IPS DF 6.9 (cell line): ENCODE data around the gene UNC93B1.

Experiments used
- DNase-seq: peaks from one replicate; pipeline ENCODE4 v3.0.0-alpha.2; 2013; ENCODE audit warnings: low read depth, low spot score
- H3K27ac ChIP-seq: one replicate; pipeline ENCODE4 v1.5.1; 2013; ENCODE audit warnings: low read length, control low read depth
- H3K27me3 ChIP-seq: 2 replicates; pipeline ENCODE4 v1.6.1; 2013; ENCODE audit warnings: mild to moderate bottlenecking, low read length; ENCODE audit not compliant: control insufficient read depth, insufficient read depth
- H3K36me3 ChIP-seq: 2 replicates; pipeline ENCODE4 v1.6.1; 2013; ENCODE audit warnings: low read length; ENCODE audit not compliant: control insufficient read depth, insufficient read depth
- H3K4me1 ChIP-seq: 2 replicates; pipeline ENCODE4 v1.6.1; 2013; ENCODE audit warnings: low read length; ENCODE audit not compliant: control insufficient read depth, insufficient read depth
- H3K4me3 ChIP-seq: 2 replicates; pipeline ENCODE4 v1.5.1; 2013; ENCODE audit warnings: mild to moderate bottlenecking, low read length
- H3K9me3 ChIP-seq: 2 replicates; pipeline ENCODE4 v1.6.1; 2013; ENCODE audit warnings: low read length, inconsistent platforms; ENCODE audit not compliant: control insufficient read depth, insufficient read depth
- WGBS: extraction: QIAGEN DNeasy Blood & Tissue Kit; methylation state at CpG from one replicate; pipeline ENCODE4 v1.1.7; 2013; ENCODE audit warnings: mixed read lengths, missing lambda C conversion rate; ENCODE audit not compliant: insufficient read length, insufficient coverage; 5-methylcytosine and 5-hydroxymethylcytosine counted together

UNC93B1 gene, protein sequence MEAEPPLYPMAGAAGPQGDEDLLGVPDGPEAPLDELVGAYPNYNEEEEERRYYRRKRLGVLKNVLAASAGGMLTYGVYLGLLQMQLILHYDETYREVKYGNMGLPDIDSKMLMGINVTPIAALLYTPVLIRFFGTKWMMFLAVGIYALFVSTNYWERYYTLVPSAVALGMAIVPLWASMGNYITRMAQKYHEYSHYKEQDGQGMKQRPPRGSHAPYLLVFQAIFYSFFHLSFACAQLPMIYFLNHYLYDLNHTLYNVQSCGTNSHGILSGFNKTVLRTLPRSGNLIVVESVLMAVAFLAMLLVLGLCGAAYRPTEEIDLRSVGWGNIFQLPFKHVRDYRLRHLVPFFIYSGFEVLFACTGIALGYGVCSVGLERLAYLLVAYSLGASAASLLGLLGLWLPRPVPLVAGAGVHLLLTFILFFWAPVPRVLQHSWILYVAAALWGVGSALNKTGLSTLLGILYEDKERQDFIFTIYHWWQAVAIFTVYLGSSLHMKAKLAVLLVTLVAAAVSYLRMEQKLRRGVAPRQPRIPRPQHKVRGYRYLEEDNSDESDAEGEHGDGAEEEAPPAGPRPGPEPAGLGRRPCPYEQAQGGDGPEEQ

GRCh38 chr11:68003846-68004550 lies at the start of gene UNC93B1:
Gene UNC93B1, minus strand, starts transcription at chr11:68004097. Its CDS starts 54 bp downstream, at chr11:68004043.
- H3K4me1 ChIP-seq = peaks cover 5% of the 10 kb centered on the region
- H3K36me3 ChIP-seq = no peaks in the 10 kb centered on the region
- DNase-seq = no peak
- no peaks in the 10 kb centered on the region for H3K9me3 ChIP-seq
- no peaks in the 10 kb centered on the region for H3K27me3 ChIP-seq
- peak within 1 kb of the TSS; percentile 57; the same call in 1 of the 2 replicates for H3K4me3 ChIP-seq
- H3K27ac ChIP-seq = no peak within 1 kb of the TSS
- no CpG with 5 or more reads among the region's 64 CpGs for WGBS

GRCh38 chr11:68053117-68053516 lies 49.2 kb upstream of the UNC93B1 start:
- Histone ChIP-seq H3K36me3 (peaks cover 12% of the 10 kb centered on the region), H3K4me1 (no peaks in the 10 kb centered on the region; the same call in 1 of the 2 replicates), H3K27ac (no peak overlapping the region), H3K4me3 (no peak overlapping the region), H3K9me3 (no peaks in the 10 kb centered on the region), H3K27me3 (no peaks in the 10 kb centered on the region)
- WGBS = no CpG with 5 or more reads among the region's 9 CpGs
- no peak for DNase-seq

GRCh38 chr11:68052137-68052873 lies 48.4 kb upstream of the UNC93B1 start:
- no CpG with 5 or more reads among the region's 15 CpGs for WGBS
- Histone ChIP-seq H3K4me3 (no peak overlapping the region), H3K36me3 (peaks cover 12% of the 10 kb centered on the region), H3K27ac (no peak overlapping the region), H3K9me3 (no peaks in the 10 kb centered on the region), H3K4me1 (no peaks in the 10 kb centered on the region; the same call in 1 of the 2 replicates), H3K27me3 (no peaks in the 10 kb centered on the region)
- DNase-seq = no peak

DNA sequence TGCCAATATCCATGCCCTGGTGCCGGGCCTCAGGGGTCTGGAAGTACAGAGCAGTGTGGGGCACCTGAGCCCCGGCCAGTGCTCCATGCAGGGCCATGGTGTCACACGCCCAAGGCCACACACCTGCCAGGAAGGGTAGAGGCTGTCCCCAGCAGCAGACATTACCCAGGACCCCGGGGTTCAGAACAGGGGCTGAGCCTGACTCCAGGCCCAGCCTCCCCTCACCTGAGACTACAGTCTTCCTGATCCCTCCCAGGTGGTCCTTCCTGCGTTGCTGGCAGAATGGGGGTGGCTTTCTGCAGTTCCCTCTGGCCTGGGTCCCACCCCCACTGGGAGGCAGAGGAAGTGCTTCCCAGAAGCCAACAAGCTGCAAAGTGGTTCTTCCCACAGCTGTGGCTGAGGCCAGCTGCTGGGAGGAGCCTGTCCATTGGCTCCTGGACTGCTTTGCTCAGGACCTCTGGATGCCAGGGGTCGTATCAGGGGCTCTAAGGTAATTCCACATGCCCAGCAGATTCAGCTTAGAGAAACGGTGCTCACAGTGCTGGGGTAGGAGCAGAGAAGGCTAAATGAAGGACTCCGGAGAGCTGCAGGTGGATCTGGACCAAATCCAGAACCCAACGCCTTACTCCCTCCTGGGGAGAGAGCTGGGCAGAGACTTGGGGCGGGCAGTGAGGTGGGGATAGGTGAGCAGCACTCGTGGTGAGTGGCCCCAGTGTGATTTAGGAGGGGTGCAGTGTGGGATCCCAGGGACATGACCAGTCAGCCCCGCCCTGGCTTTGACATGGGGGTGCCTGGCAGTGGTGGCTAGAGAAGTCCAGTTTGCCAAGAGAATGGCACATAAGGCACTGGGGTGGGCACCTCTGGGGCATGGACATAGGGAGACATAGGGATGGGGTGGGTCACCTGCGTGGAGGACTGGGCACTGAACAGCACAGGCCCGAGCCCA lies 47.6 kb upstream of the UNC93B1 start:
- H3K4me3 ChIP-seq = no peak overlapping the region
- WGBS = no CpG with 5 or more reads among the region's 14 CpGs
- no peaks in the 10 kb centered on the region for H3K27me3 ChIP-seq
- H3K36me3 ChIP-seq = peaks cover 12% of the 10 kb centered on the region
- H3K9me3 ChIP-seq = no peaks in the 10 kb centered on the region
- no peak overlapping the region for H3K27ac ChIP-seq
- DNase-seq = no peak
- no peaks in the 10 kb centered on the region; the same call in 1 of the 2 replicates for H3K4me1 ChIP-seq

DNA sequence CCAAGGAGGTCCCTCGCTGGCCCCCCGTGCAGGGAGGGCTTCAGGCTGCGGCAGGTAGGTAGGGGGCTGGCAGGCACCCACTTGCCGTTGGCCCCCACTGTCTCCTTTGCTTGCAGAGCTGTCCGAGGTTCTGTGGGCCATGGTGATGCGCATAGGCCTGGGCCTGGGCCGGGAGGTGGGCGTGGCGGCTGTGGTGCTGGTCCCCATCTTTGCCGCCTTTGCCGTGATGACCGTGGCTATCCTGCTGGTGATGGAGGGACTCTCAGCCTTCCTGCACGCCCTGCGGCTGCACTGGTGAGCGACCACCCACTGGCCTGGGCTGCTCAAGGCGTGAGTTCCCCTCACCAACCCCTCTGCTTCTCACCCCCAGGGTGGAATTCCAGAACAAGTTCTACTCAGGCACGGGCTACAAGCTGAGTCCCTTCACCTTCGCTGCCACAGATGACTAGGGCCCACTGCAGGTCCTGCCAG lies 46.5 kb upstream of the UNC93B1 start:
- no peak overlapping the region for H3K4me3 ChIP-seq
- WGBS = no CpG with 5 or more reads among the region's 18 CpGs
- no peaks in the 10 kb centered on the region for H3K9me3 ChIP-seq
- H3K4me1 ChIP-seq = no peaks in the 10 kb centered on the region; the same call in 1 of the 2 replicates
- no peak for DNase-seq
- peaks cover 12% of the 10 kb centered on the region for H3K36me3 ChIP-seq
- no peak overlapping the region for H3K27ac ChIP-seq
- no peaks in the 10 kb centered on the region for H3K27me3 ChIP-seq

GRCh38 chr11:68049509-68050370 lies 45.8 kb upstream of the UNC93B1 start:
- H3K27ac ChIP-seq = no peak overlapping the region
- no peak overlapping the region for H3K4me3 ChIP-seq
- H3K27me3 ChIP-seq = no peaks in the 10 kb centered on the region
- DNase-seq = no peak
- no CpG with 5 or more reads among the region's 40 CpGs for WGBS
- H3K36me3 ChIP-seq = peaks cover 12% of the 10 kb centered on the region
- H3K4me1 ChIP-seq = no peaks in the 10 kb centered on the region; the same call in 1 of the 2 replicates
- H3K9me3 ChIP-seq = no peaks in the 10 kb centered on the region

DNA sequence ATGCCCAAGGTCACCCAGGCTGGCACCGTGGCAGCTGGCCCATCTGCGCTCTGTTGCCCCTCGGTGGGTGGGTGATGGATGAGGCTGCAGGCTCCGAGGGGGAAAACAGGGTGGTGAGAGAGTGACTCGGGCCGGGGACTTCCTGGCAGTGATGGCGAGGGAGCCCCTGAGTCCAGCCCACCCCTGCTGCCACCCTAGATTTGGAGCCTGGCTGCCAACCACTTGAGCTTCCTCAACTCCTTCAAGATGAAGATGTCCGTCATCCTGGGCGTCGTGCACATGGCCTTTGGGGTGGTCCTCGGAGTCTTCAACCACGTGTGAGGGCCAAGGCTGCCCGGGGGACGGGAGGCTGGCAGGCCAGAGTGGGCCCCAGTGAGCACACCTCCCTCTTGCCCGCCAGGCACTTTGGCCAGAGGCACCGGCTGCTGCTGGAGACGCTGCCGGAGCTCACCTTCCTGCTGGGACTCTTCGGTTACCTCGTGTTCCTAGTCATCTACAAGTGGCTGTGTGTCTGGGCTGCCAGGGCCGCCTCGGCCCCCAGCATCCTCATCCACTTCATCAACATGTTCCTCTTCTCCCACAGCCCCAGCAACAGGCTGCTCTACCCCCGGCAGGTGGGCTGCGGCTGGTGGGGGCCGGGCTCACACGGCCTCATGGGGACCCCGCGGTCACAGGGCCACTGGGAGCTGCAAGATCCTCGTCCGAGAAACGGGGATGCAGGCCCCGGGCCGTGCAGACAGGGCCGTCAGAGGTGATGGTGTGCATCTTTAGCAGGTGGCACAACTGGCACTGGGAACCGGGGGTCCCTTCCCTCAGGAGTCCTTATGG lies 45.0 kb upstream of the UNC93B1 start:
- no peak for DNase-seq
- WGBS = no CpG with 5 or more reads among the region's 35 CpGs
- no peak overlapping the region for H3K27ac ChIP-seq
- no peaks in the 10 kb centered on the region for H3K9me3 ChIP-seq
- H3K4me3 ChIP-seq = no peak overlapping the region
- H3K36me3 ChIP-seq = peaks cover 7% of the 10 kb centered on the region
- H3K27me3 ChIP-seq = no peaks in the 10 kb centered on the region
- H3K4me1 ChIP-seq = no peaks in the 10 kb centered on the region; the same call in 1 of the 2 replicates

DNA sequence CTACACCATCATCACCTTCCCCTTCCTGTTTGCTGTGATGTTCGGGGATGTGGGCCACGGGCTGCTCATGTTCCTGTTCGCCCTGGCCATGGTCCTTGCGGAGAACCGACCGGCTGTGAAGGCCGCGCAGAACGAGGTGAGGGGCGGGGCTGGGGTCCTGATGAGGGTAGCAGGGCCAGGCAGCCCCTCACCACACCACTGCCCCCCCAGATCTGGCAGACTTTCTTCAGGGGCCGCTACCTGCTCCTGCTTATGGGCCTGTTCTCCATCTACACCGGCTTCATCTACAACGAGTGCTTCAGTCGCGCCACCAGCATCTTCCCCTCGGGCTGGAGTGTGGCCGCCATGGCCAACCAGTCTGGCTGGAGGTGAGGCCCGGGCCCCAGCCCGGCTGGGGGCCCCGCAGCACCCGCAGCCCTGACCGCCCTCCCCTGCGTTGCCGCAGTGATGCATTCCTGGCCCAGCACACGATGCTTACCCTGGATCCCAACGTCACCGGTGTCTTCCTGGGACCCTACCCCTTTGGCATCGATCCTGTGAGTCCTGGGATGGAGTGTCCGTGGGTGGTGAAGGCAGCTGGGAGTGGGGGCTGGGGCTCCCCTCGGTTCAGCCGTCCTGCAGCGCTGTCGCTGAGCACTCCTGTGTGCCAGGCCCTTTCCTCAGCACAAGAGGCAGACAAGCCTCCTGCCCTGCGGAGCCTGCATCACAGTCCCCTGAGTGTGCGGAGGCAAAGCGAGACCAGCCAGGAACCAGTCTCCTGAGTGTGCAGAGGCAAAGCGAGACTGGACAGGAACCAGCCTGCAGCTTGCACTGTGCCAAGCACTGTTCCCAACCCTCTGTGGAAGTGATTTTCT lies 43.8 kb upstream of the UNC93B1 start:
- no peak for DNase-seq
- H3K27me3 ChIP-seq = no peaks in the 10 kb centered on the region
- H3K36me3 ChIP-seq = peaks cover 2% of the 10 kb centered on the region; the same call in 1 of the 2 replicates
- no peaks in the 10 kb centered on the region for H3K9me3 ChIP-seq
- H3K27ac ChIP-seq = no peak overlapping the region
- H3K4me1 ChIP-seq = no peaks in the 10 kb centered on the region; the same call in 1 of the 2 replicates
- WGBS = no CpG with 5 or more reads among the region's 37 CpGs
- no peak overlapping the region for H3K4me3 ChIP-seq
